ENCODE measurements around the gene SPRYD3. TPM values are rescaled to one million over a fixed set of nuclear protein-coding genes. Genes with fewer than 3 reads are reported as not detected.
"Not testable (repeated sequence)": the region's sequence is repeated elsewhere in the genome, so short reads cannot be mapped to it uniquely, and the experiment has no call there.

SPRYD3 gene
- total and polyA plus RNA-seq, 7 experiments from 2014 or later: 33.0 to 57.6 (median 46.8) TPM

DNA sequence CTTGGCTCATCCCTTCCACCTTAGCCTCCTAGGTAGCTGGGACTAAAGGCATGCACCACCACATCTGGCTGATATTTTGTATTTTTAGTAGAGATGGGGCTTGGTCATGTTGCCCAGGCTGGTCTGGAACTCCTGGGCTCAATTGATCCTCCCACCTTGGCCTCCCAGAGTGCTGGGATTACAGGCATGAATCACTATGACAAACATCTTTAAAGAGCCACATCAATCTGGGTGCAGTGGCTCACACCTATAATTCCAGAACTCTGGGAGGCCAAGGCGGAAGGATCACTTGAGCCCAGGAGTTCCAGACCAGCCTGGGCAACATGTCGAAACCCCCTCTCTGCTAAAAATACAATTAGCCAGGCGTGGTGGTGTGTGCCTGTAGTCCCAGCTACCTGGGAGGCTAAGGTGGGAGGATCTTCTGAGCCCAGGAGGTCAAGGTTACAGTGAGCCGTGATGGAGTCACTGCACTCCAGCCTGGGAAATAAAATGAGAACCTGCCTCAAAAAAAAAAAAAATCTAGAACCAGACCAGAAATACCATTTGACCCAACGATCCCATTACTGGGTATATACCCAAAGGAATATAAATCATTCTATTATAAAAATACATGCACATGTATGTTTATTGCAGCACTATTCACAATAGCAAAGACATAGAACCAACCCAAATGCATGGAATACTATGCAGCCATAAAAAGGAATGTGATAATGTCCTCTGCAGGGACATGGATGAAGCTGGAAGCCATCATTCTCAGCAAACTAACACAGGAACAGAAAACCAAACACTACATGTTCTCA, 15.8 kb upstream of the SPRYD3 start:
- H3K4me3 Mint-ChIP-seq: peak overlapping the region in 2 of 10 donors; percentile 34 to 55
- H3K36me3 Mint-ChIP-seq: not testable (repeated sequence)

GRCh38 chr12:53094394-53094787, 15.2 kb upstream of the SPRYD3 start:
- H3K4me1 ChIP-seq (ENCODE audit: control insufficient read depth in 2 of 2, insufficient read depth in 2 of 2, low read length in 2 of 2): peaks cover 18 to 21% of the 10 kb centered on the region in 2 donors
- peaks cover 0 to 56% (median 0%) of the 10 kb centered on the region in 5 donors for H3K27me3 Mint-ChIP-seq
- no peak for DNase-seq
- no peaks in the 10 kb centered on the region for H3K27me3 ChIP-seq (ENCODE audit: control insufficient read depth in 2 of 2, insufficient read depth in 2 of 2, low read length in 2 of 2)
- no peaks in the 10 kb centered on the region for H3K36me3 Mint-ChIP-seq
- H3K4me3 ChIP-seq (ENCODE audit: low read length): no peak overlapping the region
- CTCF ChIA-PET: interaction anchor here (1.5 to 3.0 kb wide), 3 partner anchors 8 to 28 kb away, joined by 3 to 9 read pairs (median 6); partner anchors contain the start of gene SOAT2
- H3K9me3 ChIP-seq (ENCODE audit: control insufficient read depth in 2 of 3, low read length in 3 of 3): no peaks in the 10 kb centered on the region
- H3K27ac ChIP-seq (ENCODE audit: low read depth, low read length): no peak overlapping the region
- POLR2A ChIA-PET: no interaction called here
- H3K9me3 Mint-ChIP-seq: no peaks in the 10 kb centered on the region
- intact Hi-C loops (cut with micrococcal nuclease): no loop called here
- no peak for ATAC-seq
- peak overlapping the region in 1 of 9 donors; percentile 56 for H3K27ac Mint-ChIP-seq
- peaks cover 21 to 32% (median 23%) of the 10 kb centered on the region in 7 donors for H3K4me1 Mint-ChIP-seq
- H3K4me3 Mint-ChIP-seq: no peak overlapping the region
- no peaks in the 10 kb centered on the region for H3K36me3 ChIP-seq (ENCODE audit: control insufficient read depth in 2 of 3, insufficient read depth in 3 of 3, low read length in 3 of 3)

More for the DNA sequence above, 15.8 kb upstream of the SPRYD3 start:
- Mint-ChIP-seq H3K27me3 (peaks cover 0 to 56% (median 0%) of the 10 kb centered on the region in 5 donors), H3K4me1 (peaks cover 22 to 33% (median 24%) of the 10 kb centered on the region in 7 donors)
- peaks cover 18 to 22% of the 10 kb centered on the region in 2 donors for H3K4me1 ChIP-seq (ENCODE audit: control insufficient read depth in 2 of 2, insufficient read depth in 2 of 2, low read length in 2 of 2)
- H3K4me3 ChIP-seq (ENCODE audit: low read length); H3K27ac ChIP-seq (ENCODE audit: low read depth, low read length); ATAC-seq; POLR2A ChIA-PET; H3K9me3 Mint-ChIP-seq; H3K27me3 ChIP-seq (ENCODE audit: control insufficient read depth in 2 of 2, insufficient read depth in 2 of 2, low read length in 2 of 2); H3K27ac Mint-ChIP-seq; H3K36me3 ChIP-seq (ENCODE audit: control insufficient read depth in 2 of 3, insufficient read depth in 3 of 3, low read length in 3 of 3); DNase-seq; H3K9me3 ChIP-seq (ENCODE audit: control insufficient read depth in 2 of 3, low read length in 3 of 3): not testable (repeated sequence)
- intact Hi-C loops (cut with micrococcal nuclease): loop anchor here (5.0 kb wide), 2 partner anchors 43 to 192 kb away; partner anchors contain the start of gene TNS2 (in 1 of the 2)
- CTCF ChIA-PET: interaction anchor here (0.6 to 3.0 kb wide), 4 partner anchors 8 to 28 kb away, joined by 3 to 9 read pairs (median 4); partner anchors contain the start of gene SOAT2

GRCh38 chr12:53093777-53094393, 14.7 kb upstream of the SPRYD3 start:
- Mint-ChIP-seq H3K4me3 (no peak overlapping the region), H3K27me3 (peaks cover 0 to 54% (median 0%) of the 10 kb centered on the region in 5 donors), H3K36me3 (no peaks in the 10 kb centered on the region), H3K27ac (no peak overlapping the region), H3K4me1 (peaks cover 16 to 27% (median 18%) of the 10 kb centered on the region in 7 donors), H3K9me3 (no peaks in the 10 kb centered on the region)
- Histone ChIP-seq H3K27me3 (ENCODE audit: control insufficient read depth in 2 of 2, insufficient read depth in 2 of 2, low read length in 2 of 2) (no peaks in the 10 kb centered on the region), H3K9me3 (ENCODE audit: control insufficient read depth in 2 of 3, low read length in 3 of 3) (no peaks in the 10 kb centered on the region), H3K4me1 (ENCODE audit: control insufficient read depth in 2 of 2, insufficient read depth in 2 of 2, low read length in 2 of 2) (peaks cover 13 to 16% of the 10 kb centered on the region in 2 donors), H3K27ac (ENCODE audit: low read depth, low read length) (no peak overlapping the region), H3K36me3 (ENCODE audit: control insufficient read depth in 2 of 3, insufficient read depth in 3 of 3, low read length in 3 of 3) (no peaks in the 10 kb centered on the region), H3K4me3 (ENCODE audit: low read length) (no peak overlapping the region)
- ChIA-PET POLR2A (interaction anchor here (2.0 kb wide), 1 partner anchor 14 kb away, joined by 8 read pairs; the partner anchor contains the start of gene SPRYD3), CTCF (interaction anchor here (1.5 to 3.0 kb wide), 3 partner anchors 9 to 27 kb away, joined by 3 to 9 read pairs (median 6); partner anchors contain the start of gene SOAT2)
- ATAC-seq (peak; percentile 75), DNase-seq (no peak)
- intact Hi-C loops (cut with micrococcal nuclease): no loop called here

- DNase-seq: no peak
- Histone ChIP-seq H3K4me3 (ENCODE audit: low read length) (no peak overlapping the region), H3K27me3 (ENCODE audit: control insufficient read depth in 2 of 2, insufficient read depth in 2 of 2, low read length in 2 of 2) (no peaks in the 10 kb centered on the region), H3K27ac (ENCODE audit: low read depth, low read length) (no peak overlapping the region), H3K36me3 (ENCODE audit: control insufficient read depth in 2 of 3, insufficient read depth in 3 of 3, low read length in 3 of 3) (no peaks in the 10 kb centered on the region), H3K9me3 (ENCODE audit: control insufficient read depth in 2 of 3, low read length in 3 of 3) (no peaks in the 10 kb centered on the region), H3K4me1 (ENCODE audit: control insufficient read depth in 2 of 2, insufficient read depth in 2 of 2, low read length in 2 of 2) (no peaks in the 10 kb centered on the region)
- CTCF ChIA-PET: interaction anchor here (1.0 kb wide), 1 partner anchor 26 kb away, joined by 3 read pairs; no protein-coding TSS in a partner anchor
- POLR2A ChIA-PET: interaction anchor here (1.0 to 2.0 kb wide), 2 partner anchors 12 to 16 kb away, joined by 3 to 8 read pairs; partner anchors contain the start of gene SPRYD3
- ATAC-seq: no peak
- Mint-ChIP-seq H3K4me1 (peaks cover 0 to 12% (median under 1%) of the 10 kb centered on the region in 7 donors), H3K9me3 (no peaks in the 10 kb centered on the region), H3K27me3 (peaks cover 0 to 55% (median 4%) of the 10 kb centered on the region in 5 donors), H3K27ac (no peak overlapping the region), H3K36me3 (no peaks in the 10 kb centered on the region), H3K4me3 (no peak overlapping the region)
- intact Hi-C loops (cut with micrococcal nuclease): no loop called here
Observed at GRCh38 chr12:53091756-53092155, 12.6 kb upstream of the SPRYD3 start.

DNA sequence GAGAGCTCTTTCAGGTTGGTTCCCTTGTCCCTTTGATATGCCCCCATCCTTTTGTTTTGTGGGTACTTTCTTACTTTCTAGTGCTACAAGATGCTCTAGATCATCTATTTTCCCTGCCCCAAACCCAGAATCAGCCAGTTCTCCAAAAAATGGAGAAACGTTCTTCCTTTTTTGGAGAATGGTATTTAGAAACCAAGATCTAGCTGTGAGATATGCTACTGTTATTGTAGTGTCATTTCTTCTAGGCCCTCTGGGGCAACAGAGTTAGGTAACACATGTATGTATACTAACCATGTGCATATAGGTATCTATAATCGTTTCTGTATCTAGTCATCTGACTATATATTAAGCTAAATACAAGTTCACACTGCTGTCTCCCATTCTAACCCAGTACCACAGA, 11.4 kb upstream of the SPRYD3 start:
- H3K4me3 ChIP-seq (ENCODE audit: low read length): no peak overlapping the region
- POLR2A ChIA-PET: interaction anchor here (0.7 to 1.4 kb wide), 3 partner anchors 9 to 101 kb away, joined by 3 to 6 read pairs (median 3); partner anchors contain the start of gene SPRYD3

GRCh38 chr12:53090105-53090504, 10.9 kb upstream of the SPRYD3 start:
- Histone ChIP-seq H3K9me3 (ENCODE audit: control insufficient read depth in 2 of 3, low read length in 3 of 3) (no peaks in the 10 kb centered on the region), H3K27ac (ENCODE audit: low read depth, low read length) (no peak overlapping the region), H3K4me1 (ENCODE audit: control insufficient read depth in 2 of 2, insufficient read depth in 2 of 2, low read length in 2 of 2) (no peaks in the 10 kb centered on the region), H3K36me3 (ENCODE audit: control insufficient read depth in 2 of 3, insufficient read depth in 3 of 3, low read length in 3 of 3) (no peaks in the 10 kb centered on the region), H3K27me3 (ENCODE audit: control insufficient read depth in 2 of 2, insufficient read depth in 2 of 2, low read length in 2 of 2) (no peaks in the 10 kb centered on the region), H3K4me3 (ENCODE audit: low read length) (no peak overlapping the region)
- POLR2A ChIA-PET: interaction anchor here (0.7 to 1.4 kb wide), 2 partner anchors 11 to 101 kb away, joined by 3 to 6 read pairs; partner anchors contain the start of gene SPRYD3
- Mint-ChIP-seq H3K4me1 (peaks cover 0 to 5% (median 0%) of the 10 kb centered on the region in 7 donors), H3K27me3 (peaks cover 0 to 50% (median 5%) of the 10 kb centered on the region in 5 donors), H3K9me3 (no peaks in the 10 kb centered on the region), H3K27ac (peak overlapping the region in 1 of 9 donors; percentile 55), H3K4me3 (no peak overlapping the region), H3K36me3 (no peaks in the 10 kb centered on the region)
- intact Hi-C loops (cut with micrococcal nuclease): no loop called here
- no peak for ATAC-seq
- DNase-seq: no peak
- CTCF ChIA-PET: interaction anchor here (1.0 to 1.4 kb wide), 2 partner anchors 12 to 13 kb away, joined by 3 read pairs; partner anchors contain the start of gene SOAT2

More for the DNA sequence above, 11.4 kb upstream of the SPRYD3 start:
- H3K36me3 Mint-ChIP-seq: no peaks in the 10 kb centered on the region
- H3K4me1 Mint-ChIP-seq: peaks cover 0 to 5% (median 0%) of the 10 kb centered on the region in 7 donors
- no peaks in the 10 kb centered on the region for H3K9me3 Mint-ChIP-seq
- peaks cover 0 to 50% (median 5%) of the 10 kb centered on the region in 5 donors for H3K27me3 Mint-ChIP-seq
- ATAC-seq (no peak), DNase-seq (no peak)
- Histone ChIP-seq H3K4me1 (ENCODE audit: control insufficient read depth in 2 of 2, insufficient read depth in 2 of 2, low read length in 2 of 2) (no peaks in the 10 kb centered on the region), H3K9me3 (ENCODE audit: control insufficient read depth in 2 of 3, low read length in 3 of 3) (no peaks in the 10 kb centered on the region), H3K27me3 (ENCODE audit: control insufficient read depth in 2 of 2, insufficient read depth in 2 of 2, low read length in 2 of 2) (no peaks in the 10 kb centered on the region), H3K27ac (ENCODE audit: low read depth, low read length) (no peak overlapping the region), H3K36me3 (ENCODE audit: control insufficient read depth in 2 of 3, insufficient read depth in 3 of 3, low read length in 3 of 3) (no peaks in the 10 kb centered on the region)
- H3K27ac Mint-ChIP-seq: no peak overlapping the region
- CTCF ChIA-PET: interaction anchor here (0.5 to 1.4 kb wide), 3 partner anchors 12 to 25 kb away, joined by 3 read pairs; partner anchors contain the start of gene SOAT2
- H3K4me3 Mint-ChIP-seq: no peak overlapping the region
- intact Hi-C loops (cut with micrococcal nuclease): no loop called here

All from naive thymus-derived CD4-positive, alpha-beta T cell (primary cell).